HAP-1 (cell line): ENCODE data around the gene ALS2CL.

Source experiments
- DNase-seq, 2 experiments: peaks; one replicate each; pipeline ENCODE4 v3.0.0-alpha.2; 2016 to 2020; ENCODE audit warnings: low spot score in 2 of 2
- H3K27me3 ChIP-seq: fragments of 250-450 bp; sonication (Bioruptor Pico); 2 replicates; pipeline ENCODE4 v1.5.1; 2020; ENCODE audit warnings: low read depth, mild to moderate bottlenecking, moderate library complexity
- H3K36me3 ChIP-seq: fragments of 250-450 bp; sonication (Bioruptor Pico); replicated peaks from 2 replicates; pipeline ENCODE4 v1.5.1; 2020; ENCODE audit warnings: mild to moderate bottlenecking
- H3K4me1 ChIP-seq: fragments of 250-450 bp; sonication (Bioruptor Pico); 2 replicates; pipeline ENCODE4 v1.5.1; 2020; ENCODE audit warnings: mild to moderate bottlenecking
- H3K4me3 ChIP-seq: fragments of 250-450 bp; sonication (Bioruptor Pico); 2 replicates; pipeline ENCODE4 v1.5.1; 2020; ENCODE audit warnings: mild to moderate bottlenecking, moderate library complexity
- H3K9me3 ChIP-seq: fragments of 250-450 bp; sonication (Bioruptor Pico); 2 replicates; pipeline ENCODE4 v1.5.1; 2020; ENCODE audit warnings: mild to moderate bottlenecking, moderate library complexity
- in situ Hi-C: fragments of 300-500 bp; cut with MboI; formaldehyde crosslinking; loops from 3 replicates; pipeline ENCODE4 v1.14.3; 2020; ENCODE audit warnings: low sequenced_read_pairs, inconsistent platforms, mixed read lengths

Gene ALS2CL

DNA sequence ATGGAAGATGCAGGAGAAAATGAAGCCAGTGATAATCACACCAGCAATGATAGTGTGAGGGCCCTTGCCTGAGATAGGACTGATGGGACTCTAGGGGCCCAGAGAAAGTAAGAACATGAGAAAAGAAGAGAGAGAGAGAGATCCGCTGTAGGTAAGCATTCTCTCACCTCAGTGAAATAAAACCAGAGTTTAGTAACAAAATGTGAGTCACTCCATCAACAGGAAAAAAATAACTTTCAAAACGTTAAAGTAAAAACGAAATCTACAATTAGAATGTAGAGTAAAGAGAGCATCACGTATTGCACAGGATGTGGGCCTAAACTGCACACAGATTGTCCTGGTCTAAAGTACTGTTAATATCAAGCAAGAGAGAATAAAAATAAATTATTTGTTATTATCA, 30.9 kb upstream of the ALS2CL start:
- peaks cover 9% of the 10 kb centered on the region; the same call in 1 of the 2 replicates for H3K4me1 ChIP-seq
- DNase-seq = no peak
- H3K36me3 ChIP-seq = no peaks in the 10 kb centered on the region; the same call in 1 of the 2 replicates
- in situ Hi-C loops = loop anchor here (25.0 kb wide), 1 partner anchor 638 kb away; no protein-coding TSS in a partner anchor
- H3K9me3 ChIP-seq = no peaks in the 10 kb centered on the region
- H3K27me3 ChIP-seq = peaks cover 9% of the 10 kb centered on the region; the same call in 1 of the 2 replicates
- H3K4me3 ChIP-seq = no peak overlapping the region

DNA sequence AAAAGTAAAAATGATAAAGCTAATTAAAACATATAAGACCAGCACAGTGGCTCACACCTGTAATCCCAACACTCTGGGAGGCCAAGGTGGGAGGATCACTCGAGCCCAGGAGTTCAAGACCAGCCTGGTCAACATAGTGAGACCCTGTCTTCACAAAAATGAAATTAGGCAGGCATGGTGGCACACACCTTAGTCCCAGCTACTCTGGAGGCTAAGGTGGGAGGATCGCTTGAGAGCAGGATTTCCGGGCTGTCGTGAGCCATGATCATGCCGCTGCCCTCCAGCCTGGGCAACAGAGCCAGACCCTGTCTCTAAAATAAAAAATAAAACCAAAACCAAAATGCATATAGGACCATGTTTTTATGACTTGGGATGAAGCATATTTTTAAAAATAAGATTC, 29.0 kb upstream of the ALS2CL start:
- no peaks in the 10 kb centered on the region; the same call in 1 of the 2 replicates for H3K27me3 ChIP-seq
- in situ Hi-C loops = loop anchor here (25.0 kb wide), 1 partner anchor 640 kb away; no protein-coding TSS in a partner anchor
- DNase-seq = no peak

DNA sequence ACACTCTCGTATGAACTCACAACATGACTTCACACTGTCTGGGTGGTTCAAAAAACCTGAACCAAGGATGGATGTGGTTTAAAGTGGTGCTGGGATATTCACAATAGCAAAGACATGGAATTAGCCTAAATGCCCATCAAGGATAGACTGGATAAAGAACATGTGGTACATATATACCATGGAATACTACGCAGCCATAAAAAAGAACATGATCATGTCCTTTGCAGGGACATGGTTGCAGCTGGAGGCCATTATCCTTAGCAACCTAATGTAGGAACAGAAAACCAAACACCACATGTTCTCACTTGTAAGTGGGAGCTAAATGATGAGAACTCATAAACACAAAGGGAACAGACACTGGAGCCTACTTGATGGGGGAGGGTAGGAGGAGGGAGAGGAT, 27.5 kb upstream of the ALS2CL start:
- Histone ChIP-seq H3K4me3 (no peak overlapping the region), H3K36me3 (no peaks in the 10 kb centered on the region; the same call in 1 of the 2 replicates), H3K27me3 (no peaks in the 10 kb centered on the region; the same call in 1 of the 2 replicates), H3K9me3 (no peaks in the 10 kb centered on the region), H3K4me1 (no peaks in the 10 kb centered on the region)
- in situ Hi-C loops = loop anchor here (25.0 kb wide), 1 partner anchor 641 kb away; no protein-coding TSS in a partner anchor
- DNase-seq = no peak

More for the DNA sequence above, 29.0 kb upstream of the ALS2CL start:
- no peak overlapping the region for H3K4me3 ChIP-seq
- H3K4me1 ChIP-seq = peaks cover 4% of the 10 kb centered on the region; the same call in 1 of the 2 replicates
- no peaks in the 10 kb centered on the region; the same call in 1 of the 2 replicates for H3K36me3 ChIP-seq
- H3K9me3 ChIP-seq = no peaks in the 10 kb centered on the region

DNA sequence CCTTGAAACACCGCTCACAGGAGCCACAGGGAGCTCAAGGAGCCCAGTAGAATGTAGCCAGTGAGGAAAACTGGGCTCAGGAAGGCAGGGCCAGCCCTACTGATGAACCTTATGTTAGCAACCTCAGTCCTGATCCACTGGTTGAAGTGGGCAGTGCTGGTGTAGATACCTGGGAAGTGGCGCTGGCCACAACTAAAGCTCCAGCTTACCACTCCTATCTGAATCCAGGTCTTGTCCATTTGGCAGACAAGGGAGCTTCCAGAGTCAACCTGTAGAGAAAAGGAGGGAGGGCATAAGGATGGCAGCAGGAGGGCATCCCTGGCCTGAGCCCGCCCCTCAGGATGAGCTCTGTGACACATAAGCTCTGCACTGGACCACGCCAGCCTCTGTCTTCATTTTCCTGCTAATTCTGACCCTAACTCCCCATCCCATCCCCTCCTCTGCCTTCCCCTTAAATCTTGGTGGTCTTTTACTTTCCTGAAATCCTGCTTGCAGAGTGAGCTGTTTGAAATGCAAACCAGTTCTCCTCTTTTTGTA, 26.3 kb upstream of the ALS2CL start:
- Histone ChIP-seq H3K36me3 (no peaks in the 10 kb centered on the region; the same call in 1 of the 2 replicates), H3K9me3 (no peaks in the 10 kb centered on the region), H3K4me3 (no peak overlapping the region), H3K27me3 (no peaks in the 10 kb centered on the region; the same call in 1 of the 2 replicates), H3K4me1 (no peaks in the 10 kb centered on the region)
- in situ Hi-C loops = loop anchor here (25.0 kb wide), 1 partner anchor 642 kb away; no protein-coding TSS in a partner anchor
- DNase-seq = no peak

DNA sequence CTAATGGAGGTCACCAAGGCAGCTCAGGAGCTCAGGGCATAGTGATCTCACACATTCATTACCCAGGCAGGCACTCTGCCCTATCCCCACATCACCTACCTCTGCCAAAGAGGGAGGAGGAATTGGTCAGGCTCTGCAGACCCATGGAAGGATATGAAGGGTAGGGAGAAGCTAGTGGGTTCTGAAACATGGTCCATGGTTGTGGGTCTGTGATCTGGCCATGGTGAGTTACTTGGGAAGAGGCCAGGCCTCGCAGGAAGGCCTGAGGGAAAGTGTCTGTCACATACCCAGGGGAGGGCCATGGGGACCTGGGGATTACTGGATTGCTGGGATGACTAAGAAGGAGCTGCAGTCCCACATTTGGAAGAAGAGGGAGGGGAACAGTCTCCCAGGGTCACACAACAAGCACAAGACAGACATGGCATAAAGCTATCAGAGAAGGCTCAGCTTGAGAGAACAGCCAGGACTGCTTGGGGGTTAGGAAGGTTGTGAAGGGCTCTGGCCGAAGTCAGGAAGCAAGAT, 25.6 kb upstream of the ALS2CL start:
- no peak for DNase-seq
- Histone ChIP-seq H3K4me3 (no peak overlapping the region), H3K9me3 (no peaks in the 10 kb centered on the region), H3K27me3 (no peaks in the 10 kb centered on the region; the same call in 1 of the 2 replicates), H3K4me1 (no peaks in the 10 kb centered on the region), H3K36me3 (no peaks in the 10 kb centered on the region; the same call in 1 of the 2 replicates)
- in situ Hi-C loops = loop anchor here (25.0 kb wide), 1 partner anchor 643 kb away; no protein-coding TSS in a partner anchor

DNA sequence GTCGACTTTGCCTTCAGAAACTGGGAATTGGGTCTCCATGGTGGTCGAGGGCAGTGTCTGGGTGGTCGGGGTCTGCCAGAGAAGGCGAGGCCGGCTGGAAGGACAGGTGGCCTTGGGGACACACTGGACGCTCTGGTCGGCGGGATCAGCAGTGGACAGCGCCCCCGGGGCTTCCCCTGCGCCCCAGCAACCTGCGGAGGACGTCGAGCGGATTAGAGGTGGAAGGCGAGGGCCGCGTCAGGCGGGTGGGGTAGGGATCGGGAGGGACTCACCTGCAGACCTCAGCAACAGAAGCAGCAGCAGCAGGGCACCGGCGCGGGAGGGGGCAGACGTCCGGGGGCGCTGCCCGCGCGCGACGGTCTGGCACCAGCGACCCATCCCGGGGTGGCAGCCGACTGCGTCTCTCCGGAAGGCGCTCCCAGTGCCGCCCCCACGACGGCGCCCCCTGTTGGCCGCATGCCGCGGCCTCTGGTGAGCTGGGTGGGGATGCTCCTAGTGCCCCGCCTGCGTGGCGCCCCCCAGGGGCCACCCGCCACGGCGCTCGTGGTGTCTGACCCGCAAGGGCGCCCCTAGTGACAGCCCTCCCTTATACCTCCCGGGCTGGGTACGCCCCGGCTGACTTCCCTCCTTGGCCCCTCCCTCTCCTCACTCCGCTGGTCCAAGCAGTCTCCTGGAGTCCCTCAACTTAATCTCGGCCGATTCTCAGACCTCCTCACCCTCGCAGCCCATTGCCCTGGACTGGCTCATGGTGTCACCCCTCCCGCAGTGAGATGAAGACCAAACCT, 24.2 kb upstream of the ALS2CL start, which contains the start of gene PRSS50:
Gene PRSS50 (minus strand): TSS at position 423 of the 785 bp plus-strand sequence. CDS start 45 bp downstream, at position 378.
- H3K27me3 ChIP-seq = no peaks in the 10 kb centered on the region; the same call in 1 of the 2 replicates
- peak in 1 of 2 experiments; percentile 37 for DNase-seq
- H3K36me3 ChIP-seq = no peaks in the 10 kb centered on the region; the same call in 1 of the 2 replicates
- no peaks in the 10 kb centered on the region for H3K4me1 ChIP-seq
- no peak within 1 kb of the TSS for H3K4me3 ChIP-seq
- no peaks in the 10 kb centered on the region for H3K9me3 ChIP-seq
- in situ Hi-C loops = loop anchor here (25.0 kb wide), 1 partner anchor 645 kb away; no protein-coding TSS in a partner anchor

DNA sequence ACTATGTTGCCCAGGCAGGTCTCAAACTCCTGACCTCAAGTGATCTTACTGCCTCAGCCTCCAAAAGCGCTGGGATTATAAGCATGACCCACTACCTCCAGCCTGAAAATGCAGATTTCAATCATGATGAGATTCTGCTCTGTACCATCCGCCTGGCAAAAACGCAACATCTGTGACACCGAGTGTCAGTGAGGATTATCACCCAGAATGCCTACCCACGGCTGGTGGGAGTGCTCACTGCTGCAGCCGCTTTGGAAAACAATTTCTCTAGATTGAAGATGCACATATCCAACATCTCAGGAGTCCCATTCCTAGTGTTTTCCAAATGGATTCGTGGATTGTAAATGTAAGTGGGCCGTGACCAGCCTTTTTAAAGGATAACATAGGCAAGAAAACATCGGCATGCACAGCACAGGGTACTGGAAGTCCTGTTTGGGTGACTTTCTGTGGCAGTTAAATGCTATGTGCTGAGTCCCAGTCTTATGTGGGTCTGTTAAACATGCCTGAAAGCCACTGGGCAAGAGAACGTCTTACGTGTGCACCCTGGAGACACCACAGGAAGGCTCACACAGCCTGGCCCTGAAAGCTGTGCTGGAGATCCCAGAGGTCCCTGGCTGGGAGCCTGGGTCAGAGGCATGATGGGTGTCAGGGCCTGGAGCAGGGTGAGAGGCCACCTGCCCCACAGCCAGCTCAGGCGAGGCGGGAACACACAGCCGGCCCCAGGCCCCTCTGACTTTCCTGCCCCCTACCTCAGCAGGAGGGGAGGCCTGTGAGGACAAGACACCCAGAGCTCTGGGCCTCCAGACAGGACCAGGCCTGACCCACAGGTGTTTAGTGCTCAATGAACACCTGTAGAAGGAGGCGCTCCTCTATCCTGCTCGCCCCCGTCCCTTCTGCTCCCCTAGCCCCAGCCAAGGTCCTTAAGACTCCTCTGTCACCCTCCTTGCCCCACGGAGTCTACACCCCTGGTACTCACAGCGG, 23.3 kb upstream of the ALS2CL start:
- Histone ChIP-seq H3K36me3 (no peaks in the 10 kb centered on the region; the same call in 1 of the 2 replicates), H3K27me3 (no peaks in the 10 kb centered on the region; the same call in 1 of the 2 replicates), H3K4me3 (no peak overlapping the region), H3K9me3 (no peaks in the 10 kb centered on the region), H3K4me1 (no peaks in the 10 kb centered on the region)
- DNase-seq = no peak
- in situ Hi-C loops = loop anchor here (25.0 kb wide), 1 partner anchor 646 kb away; no protein-coding TSS in a partner anchor

DNA sequence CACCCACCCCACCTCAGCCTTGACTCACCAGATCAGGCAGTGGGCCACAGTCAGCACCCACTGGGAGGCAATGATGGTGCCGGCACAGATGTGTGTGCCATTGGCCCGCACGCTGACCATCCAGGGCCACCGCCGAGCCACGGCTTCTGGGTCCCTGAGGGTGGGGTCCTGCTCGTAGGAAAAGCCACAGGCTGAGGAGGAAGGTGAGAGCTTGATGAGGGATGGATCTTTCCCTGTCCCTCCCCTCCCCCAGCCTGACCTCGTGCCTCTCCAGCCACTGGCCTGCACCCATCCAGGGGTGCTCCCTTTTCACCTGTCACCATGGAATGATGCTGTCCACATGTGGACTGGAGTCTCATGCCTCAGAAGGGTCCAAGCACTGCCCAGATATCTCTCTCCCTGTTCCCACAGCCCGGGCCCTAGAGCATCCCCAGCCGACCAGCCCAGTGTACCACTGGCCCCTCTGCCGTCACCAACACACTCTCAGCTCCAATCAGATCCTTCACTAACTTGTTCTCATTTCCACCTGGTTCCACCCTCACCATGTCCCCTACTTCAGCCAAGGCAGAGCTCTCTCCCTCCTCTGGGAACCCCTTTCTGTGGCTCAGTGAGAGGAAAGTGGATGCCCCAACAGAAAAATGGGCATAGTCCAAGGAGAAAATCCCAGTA, 22.2 kb upstream of the ALS2CL start:
- Histone ChIP-seq H3K4me1 (no peaks in the 10 kb centered on the region), H3K9me3 (no peaks in the 10 kb centered on the region), H3K27me3 (no peaks in the 10 kb centered on the region; the same call in 1 of the 2 replicates), H3K4me3 (no peak overlapping the region), H3K36me3 (no peaks in the 10 kb centered on the region)
- in situ Hi-C loops = loop anchor here (25.0 kb wide), 1 partner anchor 647 kb away; no protein-coding TSS in a partner anchor
- DNase-seq = peak in 1 of 2 experiments; percentile 4

DNA sequence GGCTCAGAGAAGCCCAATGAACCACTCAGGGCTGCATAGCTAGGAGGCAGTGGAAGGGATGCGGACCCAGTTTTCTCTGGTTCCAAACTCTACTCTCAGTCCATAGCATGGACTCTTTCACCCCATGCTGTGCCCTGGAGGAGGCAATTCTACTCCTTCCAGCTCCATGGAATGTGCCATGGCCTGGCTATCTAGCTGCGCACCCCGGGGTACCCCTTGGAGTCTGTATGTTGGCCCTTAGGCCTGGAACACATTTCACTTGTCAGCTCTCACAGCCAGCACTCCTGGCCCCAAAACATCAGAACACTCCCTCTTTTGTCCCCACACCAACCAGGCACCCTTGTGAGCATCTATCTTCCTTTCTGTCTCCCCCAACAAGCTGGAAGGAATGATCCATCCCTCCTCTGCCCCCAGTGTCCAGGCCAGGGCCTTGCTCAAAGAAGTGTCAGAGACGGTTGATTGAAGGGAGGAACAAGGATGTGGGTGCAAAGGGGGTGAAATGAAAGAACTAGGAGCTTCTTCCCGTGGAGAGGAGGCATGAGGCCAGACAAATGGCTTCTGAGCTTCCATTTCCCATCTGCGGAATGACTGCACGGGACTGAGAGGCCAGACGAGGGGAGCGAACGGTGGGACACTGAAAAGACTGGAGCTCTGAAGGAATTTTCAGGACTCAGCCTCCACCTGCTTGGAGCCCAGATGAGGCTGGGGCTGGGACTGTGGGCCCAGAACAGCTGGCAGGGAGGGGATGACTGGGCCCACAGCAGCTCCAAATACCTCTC, 21.4 kb upstream of the ALS2CL start:
- Histone ChIP-seq H3K27me3 (no peaks in the 10 kb centered on the region; the same call in 1 of the 2 replicates), H3K4me3 (no peak overlapping the region), H3K4me1 (no peaks in the 10 kb centered on the region), H3K36me3 (no peaks in the 10 kb centered on the region), H3K9me3 (no peaks in the 10 kb centered on the region)
- in situ Hi-C loops = loop anchor here (25.0 kb wide), 1 partner anchor 647 kb away; no protein-coding TSS in a partner anchor
- peak in 1 of 2 experiments; percentile 3 for DNase-seq

DNA sequence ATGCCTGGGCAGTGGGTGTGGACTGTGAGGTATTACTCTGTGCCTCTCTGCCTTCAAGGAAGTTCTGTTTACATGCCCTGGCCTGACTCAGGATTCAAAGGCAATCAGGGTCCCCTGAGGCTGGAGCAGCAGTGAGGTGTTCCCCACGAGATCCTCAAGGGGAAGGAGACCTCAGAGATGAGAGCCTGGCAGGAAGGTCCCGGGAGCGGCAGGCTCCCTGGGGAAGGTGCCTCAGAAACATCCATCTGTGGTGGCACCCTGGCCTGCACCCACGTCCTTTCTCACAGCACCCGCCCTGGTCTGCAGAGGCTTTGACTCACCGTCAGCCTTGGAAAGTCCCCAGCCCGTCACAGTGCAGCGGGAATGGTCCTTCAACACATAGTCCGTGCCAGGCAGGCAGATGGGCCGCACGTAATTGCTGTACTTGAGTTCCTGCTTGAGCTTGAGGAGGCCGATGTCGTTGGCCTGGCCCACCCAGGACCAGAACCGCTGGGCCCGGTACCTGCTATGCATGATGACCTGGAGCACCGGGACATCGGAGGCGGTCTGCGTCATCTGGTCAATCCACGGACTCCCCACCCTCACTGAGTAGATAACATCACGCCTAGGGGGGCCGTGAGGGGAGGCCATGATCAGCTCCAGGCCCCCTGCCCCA, 20.5 kb upstream of the ALS2CL start:
- H3K4me3 ChIP-seq = no peak overlapping the region
- H3K4me1 ChIP-seq = no peaks in the 10 kb centered on the region
- no peaks in the 10 kb centered on the region for H3K27me3 ChIP-seq
- no peaks in the 10 kb centered on the region for H3K9me3 ChIP-seq
- DNase-seq = no peak
- no peaks in the 10 kb centered on the region for H3K36me3 ChIP-seq
- in situ Hi-C loops = loop anchor here (25.0 kb wide), 1 partner anchor 648 kb away; no protein-coding TSS in a partner anchor
